HG03280 (cell line): ENCODE data around the gene GPR156.

Experiments
- ATAC-seq: cut with Tn5 transposase; IDR thresholded peaks from one replicate; pipeline ENCODE4 v1.9.1; 2021; ENCODE audit warnings: mild to moderate bottlenecking, moderate library complexity; ENCODE audit not compliant: unreplicated experiment

GPR156 gene

DNA sequence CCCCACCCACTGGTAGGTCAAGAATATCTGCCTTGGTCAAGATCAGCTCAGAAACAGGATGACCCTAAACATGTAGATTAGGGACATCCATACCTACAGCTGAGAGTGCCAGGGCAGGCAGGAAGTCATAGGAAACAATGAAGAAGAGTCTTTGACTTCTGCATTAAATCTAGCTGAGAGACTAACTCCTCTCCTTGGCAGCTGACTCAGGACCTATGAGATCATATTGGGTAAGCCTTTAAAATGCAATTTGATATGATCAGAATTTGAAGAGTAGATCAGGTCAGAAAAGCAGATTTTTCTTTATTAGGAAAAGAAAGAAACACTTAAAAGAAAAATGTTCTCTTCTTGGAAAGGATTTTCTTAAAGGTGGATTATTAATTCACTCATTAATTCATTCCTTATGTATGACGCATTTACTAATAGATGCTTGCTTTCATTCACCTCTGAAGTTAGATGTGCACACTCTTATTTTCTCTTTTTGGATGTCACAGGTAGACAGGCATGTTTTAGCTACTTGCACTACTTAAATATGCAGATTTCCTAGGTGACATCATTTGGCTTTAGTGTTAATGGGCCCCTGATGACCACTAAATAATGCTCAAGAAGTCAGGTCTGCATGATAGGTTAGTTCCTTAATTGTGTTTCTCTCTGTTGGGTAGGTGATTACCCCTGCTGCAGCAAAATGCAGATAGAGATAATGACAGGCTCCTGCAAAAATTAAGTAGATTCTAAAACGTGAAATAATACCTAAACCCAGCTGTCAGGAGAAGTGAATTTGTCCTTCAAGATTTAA is 155.1 kb downstream of the GPR156 start:
- no peak for ATAC-seq

DNA sequence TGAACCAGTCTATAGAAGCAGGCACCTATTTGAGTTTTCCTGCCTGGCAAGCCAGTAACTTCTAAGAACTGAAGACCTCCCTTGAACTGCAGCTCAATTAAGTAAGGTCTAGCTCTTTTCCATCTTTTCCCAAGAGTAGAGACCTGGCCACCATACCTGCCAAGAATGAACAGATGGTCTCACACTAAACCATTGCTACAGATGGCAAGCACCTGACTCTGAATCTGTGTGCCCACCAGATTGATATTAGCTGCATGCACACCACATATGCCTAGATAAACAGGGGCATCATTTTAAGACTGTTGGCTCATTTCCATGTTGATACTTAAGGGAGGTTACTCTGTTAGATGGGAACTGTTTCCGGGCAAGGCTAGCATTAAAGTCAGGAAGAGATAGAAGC is 156.0 kb downstream of the GPR156 start:
- ATAC-seq: no peak

GRCh38 chr3:120125992-120126391 is 159.0 kb downstream of the GPR156 start:
- no peak for ATAC-seq

GRCh38 chr3:120119846-120120510 is 165.0 kb downstream of the GPR156 start:
- no peak for ATAC-seq
